Breast epithelium (tissue), 4 donors: ENCODE measurements around the gene SMIM24. TPM values are rescaled to one million over a fixed set of nuclear protein-coding genes. Genes with fewer than 3 reads are reported as not detected.

Source experiments
- DNase-seq, 2 donors: peaks; one replicate each; pipeline ENCODE4 v3.0.0-alpha.2; 2019; ENCODE audit warnings: low spot score in 2 of 2
- H3K27ac ChIP-seq, 2 donors: fragments of 200-600 bp; sonication (generic) in 1 of 2; one replicate each; pipeline ENCODE4 v1.5.1; 2016 to 2019; ENCODE audit warnings: mild to moderate bottlenecking in 1 of 2
- H3K27me3 ChIP-seq, 2 donors: fragments of 200-600 bp; sonication (generic) in 1 of 2; one replicate each; pipeline versions ENCODE4 v1.5.1 to v1.6.0; 2017 to 2019; ENCODE audit warnings: control low read depth in 1 of 2, mild to moderate bottlenecking in 1 of 2
- H3K36me3 ChIP-seq: fragments of 200-600 bp; one replicate; pipeline ENCODE4 v1.5.1; 2019
- H3K4me1 ChIP-seq, 2 donors: fragments of 200-600 bp; sonication (generic); one replicate each; pipeline ENCODE4 v1.5.1; 2016 to 2019; ENCODE audit warnings: control low read depth in 1 of 2
- H3K4me3 ChIP-seq, 3 donors: fragments of 200-600 bp; sonication (generic); 1 replicate in 2 of 3; 2 replicates in 1 of 3; pipeline ENCODE4 v1.5.1; 2016 to 2019; ENCODE audit warnings: mild to moderate bottlenecking in 3 of 3, moderate library complexity in 2 of 3
- H3K9me3 ChIP-seq, 2 donors: fragments of 200-600 bp; sonication (generic) in 1 of 2; one replicate each; pipeline ENCODE4 v1.5.1; 2016 to 2019; ENCODE audit warnings: control low read depth in 1 of 2
- CTCF ChIP-seq, 3 donors: fragments of 450-650 bp; IDR thresholded peaks; one replicate each; pipeline ENCODE4 v1.5.1; 2016 to 2017; ENCODE audit warnings: antibody characterized with exemption in 3 of 3, mild to moderate bottlenecking in 3 of 3, moderate library complexity in 3 of 3
- POLR2A ChIP-seq: fragments of 450-650 bp; IDR thresholded peaks from one replicate; pipeline ENCODE4 v1.6.1; 2016; ENCODE audit warnings: antibody characterized with exemption, mild to moderate bottlenecking, moderate library complexity
- POLR2AphosphoS5 ChIP-seq, 3 donors: sonication (generic); formaldehyde crosslinking; IDR thresholded peaks; one replicate each; pipeline ENCODE4 v1.6.1; 2017; ENCODE audit warnings: antibody characterized with exemption in 3 of 3
- intact Hi-C: fragments of 100-400 bp; cut with DNase I; formaldehyde crosslinking; loops from one replicate; pipeline ENCODE4 v1.15.1; 2023; ENCODE audit warnings: low total_unique reads
- total RNA-seq, 3 donors: library from RNA; depleted of rRNA; stranded (reverse); fragments of >200 nt; gene quantifications; one replicate each; pipeline ENCODE4 v1.1.0, GENCODE V29; 2016

Gene SMIM24
- total RNA-seq, 3 donors from 2014 or later: 2.0 to 6.7 TPM; not detected in 1

GRCh38 chr19:3518659-3519058 is 38.3 kb upstream of the SMIM24 start:
- no peak for DNase-seq
- H3K27ac ChIP-seq: no peak overlapping the region
- no peak for TF ChIP-seq POLR2A
- no peak for TF ChIP-seq CTCF (IDR thresholded peaks at IDR 0.05)
- TF ChIP-seq POLR2AphosphoS5 (IDR thresholded peaks at IDR 0.05): no peak
- no peaks in the 10 kb centered on the region for H3K9me3 ChIP-seq
- intact Hi-C loops: no loop called here
- no peaks in the 10 kb centered on the region for H3K36me3 ChIP-seq
- no peak overlapping the region for H3K4me3 ChIP-seq
- no peaks in the 10 kb centered on the region for H3K27me3 ChIP-seq
- H3K4me1 ChIP-seq: peaks cover 4 to 7% of the 10 kb centered on the region in 2 donors

DNA sequence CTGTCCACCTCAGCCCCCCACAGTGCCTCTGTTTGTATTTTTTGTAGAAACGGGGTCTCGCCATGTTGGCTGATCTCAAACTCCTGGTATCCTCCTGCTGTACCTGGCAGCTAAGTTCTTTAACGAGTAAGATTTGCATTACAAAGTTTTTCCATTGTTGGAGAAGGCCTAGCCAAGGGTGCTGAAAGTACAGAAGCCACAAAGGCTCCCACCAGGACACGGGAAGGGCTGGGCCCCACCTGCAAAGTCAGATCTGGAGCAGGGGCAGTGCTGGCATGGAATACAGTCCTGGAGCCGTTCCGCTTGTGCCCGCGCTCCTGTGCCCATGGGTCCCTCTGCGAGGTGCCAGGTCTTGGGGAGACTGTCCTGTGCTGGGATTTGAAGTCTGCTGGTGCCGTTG is 37.9 kb upstream of the SMIM24 start:
- TF ChIP-seq CTCF (IDR thresholded peaks at IDR 0.05): no peak
- no peak for TF ChIP-seq POLR2AphosphoS5 (IDR thresholded peaks at IDR 0.05)
- TF ChIP-seq POLR2A: no peak
- Histone ChIP-seq H3K27me3 (no peaks in the 10 kb centered on the region), H3K27ac (no peak overlapping the region), H3K9me3 (no peaks in the 10 kb centered on the region), H3K4me1 (peaks cover 4 to 7% of the 10 kb centered on the region in 2 donors), H3K36me3 (no peaks in the 10 kb centered on the region), H3K4me3 (no peak overlapping the region)
- intact Hi-C loops: no loop called here
- DNase-seq: no peak

DNA sequence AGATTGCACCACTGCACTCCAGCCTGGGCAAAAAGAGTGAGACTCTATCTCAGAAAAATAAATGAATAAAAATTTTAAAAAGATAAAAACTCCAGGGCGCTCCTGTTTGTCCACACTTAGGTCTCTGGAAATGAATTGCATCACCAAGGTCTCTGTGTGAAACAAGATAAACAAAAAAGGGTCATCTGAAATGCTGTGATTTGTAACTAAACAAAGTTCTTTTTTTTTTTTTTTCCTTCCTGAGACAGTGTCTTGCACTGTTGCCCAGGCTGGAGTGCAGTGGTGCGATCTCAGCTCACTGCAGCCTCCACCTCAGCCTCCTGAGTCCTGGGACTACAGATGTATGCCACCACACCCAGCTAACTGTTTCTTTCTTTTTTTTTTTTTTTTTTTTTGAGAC is 37.3 kb upstream of the SMIM24 start:
- no peak overlapping the region for H3K27ac ChIP-seq
- DNase-seq: no peak
- H3K27me3 ChIP-seq: no peaks in the 10 kb centered on the region
- H3K4me3 ChIP-seq: no peak overlapping the region
- no peaks in the 10 kb centered on the region for H3K36me3 ChIP-seq
- peaks cover 4 to 7% of the 10 kb centered on the region in 2 donors for H3K4me1 ChIP-seq
- intact Hi-C loops: no loop called here
- H3K9me3 ChIP-seq: no peaks in the 10 kb centered on the region
- TF ChIP-seq POLR2A: no peak
- TF ChIP-seq CTCF (IDR thresholded peaks at IDR 0.05): no peak
- TF ChIP-seq POLR2AphosphoS5 (IDR thresholded peaks at IDR 0.05): no peak

GRCh38 chr19:3516675-3517207 is 36.4 kb upstream of the SMIM24 start:
- Histone ChIP-seq H3K9me3 (no peaks in the 10 kb centered on the region), H3K27ac (no peak overlapping the region), H3K4me1 (peaks cover 4 to 7% of the 10 kb centered on the region in 2 donors), H3K27me3 (no peaks in the 10 kb centered on the region), H3K36me3 (no peaks in the 10 kb centered on the region), H3K4me3 (no peak overlapping the region)
- no peak for DNase-seq
- TF ChIP-seq CTCF (IDR thresholded peaks at IDR 0.05) (no peak), POLR2A (no peak), POLR2AphosphoS5 (IDR thresholded peaks at IDR 0.05) (no peak)
- intact Hi-C loops: no loop called here

- no peaks in the 10 kb centered on the region for H3K9me3 ChIP-seq
- TF ChIP-seq POLR2A: no peak
- TF ChIP-seq POLR2AphosphoS5 (IDR thresholded peaks at IDR 0.05): no peak
- TF ChIP-seq CTCF (IDR thresholded peaks at IDR 0.05): no peak
- no peak for DNase-seq
- no peaks in the 10 kb centered on the region for H3K27me3 ChIP-seq
- H3K4me3 ChIP-seq: no peak overlapping the region
- intact Hi-C loops: no loop called here
- H3K36me3 ChIP-seq: no peaks in the 10 kb centered on the region
- no peak overlapping the region for H3K27ac ChIP-seq
- peaks cover 4 to 7% of the 10 kb centered on the region in 2 donors for H3K4me1 ChIP-seq
Observed at GRCh38 chr19:3515891-3516422, 35.6 kb upstream of the SMIM24 start.
